WTC11 (cell line): ENCODE measurements around the gene BBLN.
"Not testable (repeated sequence)": the region's sequence is repeated elsewhere in the genome, so short reads cannot be mapped to it uniquely, and the experiment has no call there.

Source experiments
- AFF4 ChIP-seq: sonication (generic); formaldehyde crosslinking; IDR thresholded peaks from 2 replicates; pipeline ENCODE4 v1.8.1; 2023; ENCODE audit warnings: mild to moderate bottlenecking, missing genetic modification reagents, borderline replicate concordance
- ATF2 ChIP-seq: sonication (generic); formaldehyde crosslinking; IDR thresholded peaks from 2 replicates; pipeline ENCODE4 v1.8.1; 2022; ENCODE audit warnings: low read depth, missing genetic modification reagents, borderline replicate concordance
- ATF3 ChIP-seq: sonication (generic); formaldehyde crosslinking; conservative IDR thresholded peaks from 2 replicates; pipeline ENCODE4 v1.8.1; 2022; ENCODE audit warnings: mild to moderate bottlenecking, missing genetic modification reagents
- CTCF ChIP-seq: fragments of 200-600 bp; IDR thresholded peaks from 2 replicates; pipeline ENCODE4 v1.8.0; 2022; ENCODE audit warnings: antibody characterized with exemption
- ETV6 ChIP-seq: sonication (generic); formaldehyde crosslinking; IDR thresholded peaks from 2 replicates; pipeline ENCODE4 v1.8.1; 2022; ENCODE audit warnings: mild to moderate bottlenecking, missing genetic modification reagents
- JUN ChIP-seq: sonication (generic); formaldehyde crosslinking; IDR thresholded peaks from 2 replicates; pipeline ENCODE4 v1.8.0; 2023; ENCODE audit warnings: mild to moderate bottlenecking, missing genetic modification reagents
- NR2C2 ChIP-seq: sonication (generic); formaldehyde crosslinking; IDR thresholded peaks from 2 replicates; pipeline ENCODE4 v1.8.0; 2022; ENCODE audit warnings: mild to moderate bottlenecking, missing genetic modification reagents
- SP1 ChIP-seq: sonication (generic); formaldehyde crosslinking; conservative IDR thresholded peaks from 2 replicates; pipeline ENCODE4 v1.8.1; 2022; ENCODE audit warnings: missing genetic modification reagents
- ZNF121 ChIP-seq: sonication (generic); formaldehyde crosslinking; IDR thresholded peaks from 2 replicates; pipeline ENCODE4 v1.8.0; 2023; ENCODE audit warnings: missing genetic modification reagents
- ZSCAN18 ChIP-seq: fragments of 250-450 bp; sonication (Bioruptor Pico); IDR thresholded peaks from 2 replicates; pipeline ENCODE4 v2.1.2; 2022; ENCODE audit warnings: mild to moderate bottlenecking, moderate library complexity

GRCh38 chr9:128129976-128130590, 30.0 kb upstream of the BBLN start:
- 0 out of 2 replicates have a peak, but pooled peaks have one; percentile 29 for TF ChIP-seq CTCF
- not testable (repeated sequence) for TF ChIP-seq ATF3 (CRISPR knock-in tag); ZNF121 (CRISPR knock-in tag); ZSCAN18 (CRISPR knock-in tag); ETV6 (CRISPR knock-in tag); SP1 (CRISPR knock-in tag); ATF2; AFF4 (CRISPR knock-in tag); JUN (CRISPR knock-in tag); NR2C2 (CRISPR knock-in tag)
